GM10248 (cell line): ENCODE measurements around the gene PURA.

Experiments
- CTCF ChIA-PET: fragments of 300-600 bp; sonication (Branson Sonifier 250); formaldehyde crosslinking; extraction: SDS; loops from one replicate; lab custom pipeline; 2021; ENCODE audit warnings: antibody characterized with exemption; lab: Yijun Ruan, JAX
- POLR2A ChIA-PET: fragments of 350-650 bp; sonication (Branson Sonifier 250); formaldehyde crosslinking; extraction: SDS; loops from one replicate; lab custom pipeline; 2020; ENCODE audit warnings: antibody characterized with exemption; lab: Yijun Ruan, JAX
- DNase-seq: peaks from one replicate; pipeline ENCODE4 v3.0.0; 2012; ENCODE audit errors: extremely low spot score
- TF ChIP-seq, protein P1 (sequence below): IDR thresholded peaks from 2 replicates; pipeline ENCODE4 v1.5.1; 2012; ENCODE audit warnings: mild to moderate bottlenecking, low read depth; ENCODE audit errors: extremely low read depth, missing control alignments, control extremely low read depth

The PURA gene

DNA sequence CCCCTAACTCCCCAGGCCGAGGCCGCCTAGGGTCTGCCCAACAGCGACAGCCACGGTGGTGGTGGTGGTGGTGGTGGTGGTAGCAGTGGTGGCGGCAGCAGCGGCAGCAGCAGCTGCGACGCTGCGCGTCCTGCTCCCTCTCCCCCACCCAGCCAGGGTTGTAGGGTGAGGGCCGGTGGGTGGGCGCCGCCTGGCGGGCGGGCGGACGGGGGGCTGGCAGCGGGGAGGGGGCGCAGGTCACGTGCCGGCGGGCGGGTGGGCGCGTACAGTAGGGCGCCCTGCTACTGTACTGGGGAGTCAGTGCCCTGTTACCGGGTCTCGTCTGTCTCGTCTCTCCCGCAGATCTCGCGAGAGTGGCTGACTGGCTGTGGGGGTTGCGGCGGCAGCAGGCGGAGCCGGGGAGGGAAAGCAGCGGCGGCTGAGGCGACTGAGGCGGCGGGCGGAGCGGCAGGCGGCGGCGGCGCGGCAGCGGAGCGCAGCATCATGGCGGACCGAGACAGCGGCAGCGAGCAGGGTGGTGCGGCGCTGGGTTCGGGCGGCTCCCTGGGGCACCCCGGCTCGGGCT, at the start of gene PURA:
Gene PURA, plus strand, starts transcription at position 411 of the 565 bp plus-strand sequence. Its CDS starts 73 bp downstream, at position 484.
- CTCF ChIA-PET, result interaction anchor here (1.8 to 2.4 kb wide), 5 partner anchors 29 to 65 kb away, joined by 4 to 12 read pairs (median 5); no protein-coding TSS in a partner anchor
- peak; percentile 96 for DNase-seq
- TF ChIP-seq, protein P1, sequence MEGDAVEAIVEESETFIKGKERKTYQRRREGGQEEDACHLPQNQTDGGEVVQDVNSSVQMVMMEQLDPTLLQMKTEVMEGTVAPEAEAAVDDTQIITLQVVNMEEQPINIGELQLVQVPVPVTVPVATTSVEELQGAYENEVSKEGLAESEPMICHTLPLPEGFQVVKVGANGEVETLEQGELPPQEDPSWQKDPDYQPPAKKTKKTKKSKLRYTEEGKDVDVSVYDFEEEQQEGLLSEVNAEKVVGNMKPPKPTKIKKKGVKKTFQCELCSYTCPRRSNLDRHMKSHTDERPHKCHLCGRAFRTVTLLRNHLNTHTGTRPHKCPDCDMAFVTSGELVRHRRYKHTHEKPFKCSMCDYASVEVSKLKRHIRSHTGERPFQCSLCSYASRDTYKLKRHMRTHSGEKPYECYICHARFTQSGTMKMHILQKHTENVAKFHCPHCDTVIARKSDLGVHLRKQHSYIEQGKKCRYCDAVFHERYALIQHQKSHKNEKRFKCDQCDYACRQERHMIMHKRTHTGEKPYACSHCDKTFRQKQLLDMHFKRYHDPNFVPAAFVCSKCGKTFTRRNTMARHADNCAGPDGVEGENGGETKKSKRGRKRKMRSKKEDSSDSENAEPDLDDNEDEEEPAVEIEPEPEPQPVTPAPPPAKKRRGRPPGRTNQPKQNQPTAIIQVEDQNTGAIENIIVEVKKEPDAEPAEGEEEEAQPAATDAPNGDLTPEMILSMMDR, result no peak
- POLR2A ChIA-PET, result interaction anchor here (0.6 kb wide), 1 partner anchor 32 kb away, joined by 3 read pairs; no protein-coding TSS in a partner anchor

DNA sequence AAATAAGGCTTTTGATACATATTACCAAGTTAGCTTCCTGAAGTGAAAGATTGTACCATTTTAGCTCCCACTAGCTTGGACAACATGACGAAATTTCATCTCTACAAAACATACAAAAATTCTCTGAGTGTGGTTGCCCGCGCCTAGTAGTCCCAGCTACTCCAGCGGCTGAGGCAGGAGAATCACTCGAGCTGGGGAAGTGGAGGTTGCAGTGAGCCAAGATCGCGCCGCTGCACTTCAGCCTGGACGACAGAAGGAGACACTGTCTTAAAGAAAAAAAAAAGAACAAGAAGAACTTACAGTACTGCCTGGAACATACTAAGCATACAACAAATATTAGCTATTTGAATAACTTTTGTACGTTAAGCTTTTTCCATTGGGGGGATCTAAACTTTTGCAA, 41.1 kb upstream of the PURA start:
- ChIA-PET POLR2A (no interaction called here), CTCF (interaction anchor here (0.7 to 8.3 kb wide), 31 partner anchors 8 to 301 kb away, joined by 3 to 116 read pairs (median 4); partner anchors contain the start of gene NRG2)
- no peak for DNase-seq
- TF ChIP-seq, protein P1, result no peak

DNA sequence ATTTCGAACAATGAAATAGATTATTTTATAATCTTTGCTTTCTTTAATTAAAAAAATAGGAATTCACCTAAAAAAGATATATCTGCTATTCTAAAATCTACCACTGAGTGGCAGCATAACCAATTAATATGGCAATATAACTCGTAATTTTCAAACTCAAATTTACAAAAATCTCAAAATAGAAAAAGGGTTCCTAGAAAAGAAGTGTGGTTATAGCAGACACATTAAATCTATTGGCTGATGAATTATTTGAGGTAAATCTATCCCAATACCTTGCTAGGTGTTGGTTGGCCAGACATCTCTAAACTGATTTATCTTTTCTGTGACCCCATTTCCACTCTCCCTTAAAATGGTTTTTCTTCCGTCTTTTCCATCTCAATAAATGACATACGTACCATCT, 40.6 kb upstream of the PURA start:
- POLR2A ChIA-PET, result no interaction called here
- CTCF ChIA-PET, result interaction anchor here (0.7 to 8.3 kb wide), 32 partner anchors 8 to 301 kb away, joined by 3 to 116 read pairs (median 4); partner anchors contain the start of genes NRG2 and PURA

DNA sequence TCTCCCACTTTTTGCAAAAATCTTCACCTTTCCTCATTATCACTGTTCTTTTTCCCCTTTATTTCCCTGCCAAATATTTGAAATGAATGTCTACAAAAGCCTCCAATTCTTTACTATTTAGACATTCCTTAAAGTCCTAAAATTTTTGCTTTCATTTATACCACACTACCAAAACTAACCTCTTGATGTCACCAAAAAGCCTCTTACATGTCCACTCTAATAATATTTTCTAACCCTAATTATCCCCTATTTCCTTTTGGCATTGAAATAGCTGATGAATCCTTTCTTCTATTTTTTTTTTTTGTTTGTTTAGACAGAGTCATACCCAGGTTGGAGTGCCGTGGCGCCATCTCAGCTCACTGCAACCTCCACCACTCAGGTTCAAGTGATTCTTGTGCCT, 38.5 kb upstream of the PURA start:
- ChIA-PET POLR2A (no interaction called here), CTCF (interaction anchor here (1.2 to 8.3 kb wide), 9 partner anchors 13 to 95 kb away, joined by 3 to 116 read pairs (median 6); partner anchors contain the start of gene PURA)
- TF ChIP-seq, protein P1, result no peak
- DNase-seq, result no peak

More for the DNA sequence above, 40.6 kb upstream of the PURA start:
- TF ChIP-seq, protein P1, result peak; percentile 28
- DNase-seq, result peak; percentile 28

DNA sequence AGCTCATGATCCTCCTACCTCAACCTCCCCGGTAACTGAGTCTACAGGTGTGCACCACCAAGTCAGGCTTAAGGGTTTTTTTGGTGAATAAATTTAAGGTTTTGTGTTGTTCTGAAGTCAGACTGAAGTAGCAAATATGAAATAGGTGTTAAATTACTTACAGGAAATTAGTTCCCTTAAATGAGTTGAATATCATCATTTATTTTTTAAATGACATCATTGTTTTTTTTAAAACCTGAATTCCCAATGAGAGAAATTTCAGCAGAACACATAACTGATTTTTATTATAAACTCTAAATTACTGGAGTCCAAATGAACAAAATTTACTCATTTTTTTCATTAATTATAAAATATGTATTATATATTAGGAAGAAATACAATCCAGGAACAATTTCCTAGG, 37.8 kb upstream of the PURA start:
- TF ChIP-seq, protein P1, result no peak
- CTCF ChIA-PET, result interaction anchor here (1.2 to 8.3 kb wide), 8 partner anchors 13 to 79 kb away, joined by 3 to 116 read pairs (median 6); no protein-coding TSS in a partner anchor
- DNase-seq, result no peak
- POLR2A ChIA-PET, result no interaction called here

GRCh38 chr5:140076788-140077187, 37.1 kb upstream of the PURA start:
- ChIA-PET CTCF (interaction anchor here (1.7 to 8.3 kb wide), 4 partner anchors 44 to 78 kb away, joined by 4 to 116 read pairs (median 24); no protein-coding TSS in a partner anchor), POLR2A (no interaction called here)
- TF ChIP-seq, protein P1, result no peak
- DNase-seq, result no peak
